ENCODE data around the gene LPP.

Gene LPP

DNA sequence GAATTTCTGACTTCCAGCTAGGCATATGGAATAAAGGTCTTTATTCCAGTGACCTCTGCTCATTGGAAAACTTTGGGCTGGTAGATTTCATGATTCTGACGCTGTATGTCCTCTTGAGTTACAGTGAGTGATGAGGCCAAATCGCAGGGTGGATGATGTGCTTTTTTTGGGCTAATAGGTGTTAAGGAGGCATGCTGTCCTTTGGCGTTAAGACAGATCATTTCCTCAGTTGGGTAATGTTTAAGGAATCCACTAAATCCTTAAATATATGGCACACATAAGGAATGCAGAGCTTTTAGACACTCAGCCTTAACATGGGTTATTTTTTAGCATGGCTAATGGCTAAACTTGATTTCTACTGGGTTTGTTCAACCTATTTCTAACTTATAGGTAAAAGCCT, 87.9 kb downstream of the LPP start:
- TF ChIP-seq FOXP2 (optimal IDR thresholded peaks at IDR 0.05; ENCODE audit: control extremely low read depth, extremely low read length, insufficient read depth) (no peak), POLR2AphosphoS5 (IDR thresholded peaks at IDR 0.05; ENCODE audit: borderline replicate concordance, low read depth, low read length) (no peak), EZH2 (IDR thresholded peaks at IDR 0.05) (no peak)
- Histone ChIP-seq H3K4me3 (no peak overlapping the region), H3K27ac (no peak overlapping the region), H3K36me3 (ENCODE audit: insufficient read depth, low read length) (no peaks in the 10 kb centered on the region), H3K9ac (ENCODE audit: insufficient read length) (no peak overlapping the region), H3K9me3 (ENCODE audit: low read depth, low read length) (no peaks in the 10 kb centered on the region)
- DNase-seq (ENCODE audit: low read depth, low spot score) = no peak

GRCh38 chr3:188242436-188243123, 88.6 kb downstream of the LPP start:
- Histone ChIP-seq H3K9me3 (ENCODE audit: low read depth, low read length) (no peaks in the 10 kb centered on the region), H3K36me3 (ENCODE audit: insufficient read depth, low read length) (no peaks in the 10 kb centered on the region), H3K9ac (ENCODE audit: insufficient read length) (no peak overlapping the region), H3K27ac (no peak overlapping the region), H3K4me3 (no peak overlapping the region)
- TF ChIP-seq FOXP2 (optimal IDR thresholded peaks at IDR 0.05; ENCODE audit: control extremely low read depth, extremely low read length, insufficient read depth) = no peak
- no peak for TF ChIP-seq EZH2 (IDR thresholded peaks at IDR 0.05)
- TF ChIP-seq POLR2AphosphoS5 (IDR thresholded peaks at IDR 0.05; ENCODE audit: borderline replicate concordance, low read depth, low read length) = no peak
- no peak for DNase-seq (ENCODE audit: low read depth, low spot score)

DNA sequence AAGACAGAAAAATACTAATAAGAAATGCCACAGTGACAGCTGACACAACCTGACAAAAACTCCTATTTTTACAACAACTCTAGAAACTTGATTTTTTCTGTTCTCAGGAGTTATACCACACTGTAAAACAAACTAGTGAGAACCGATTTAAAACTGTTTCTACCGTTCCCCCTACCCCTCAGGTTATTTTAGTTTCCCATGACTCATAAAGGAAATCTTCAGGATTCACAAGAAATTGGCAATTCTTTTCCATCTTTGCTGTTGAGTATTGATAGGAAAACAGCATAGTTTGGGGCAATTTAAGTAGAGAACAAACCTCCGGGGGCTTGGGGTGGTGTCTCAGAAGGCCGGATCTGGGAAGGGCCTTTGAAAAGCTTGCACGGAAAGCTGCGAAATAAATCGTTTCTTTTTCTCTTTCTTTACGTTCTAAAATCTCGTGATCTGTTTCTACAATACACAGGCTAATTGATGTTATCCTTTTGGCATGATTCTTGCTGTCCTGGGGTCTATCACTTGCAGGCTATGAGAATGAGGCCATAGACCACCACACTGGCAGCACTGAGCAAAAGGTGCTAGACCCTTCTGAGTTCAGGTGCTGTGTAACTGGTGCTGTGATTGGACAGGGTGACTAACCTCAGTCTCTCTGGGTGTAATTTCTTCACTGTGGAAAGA, 89.3 kb downstream of the LPP start:
- H3K27ac ChIP-seq = no peak overlapping the region
- H3K9me3 ChIP-seq (ENCODE audit: low read depth, low read length) = no peaks in the 10 kb centered on the region
- no peaks in the 10 kb centered on the region for H3K36me3 ChIP-seq (ENCODE audit: insufficient read depth, low read length)
- TF ChIP-seq EZH2 (IDR thresholded peaks at IDR 0.05) (no peak), FOXP2 (optimal IDR thresholded peaks at IDR 0.05; ENCODE audit: control extremely low read depth, extremely low read length, insufficient read depth) (no peak), POLR2AphosphoS5 (IDR thresholded peaks at IDR 0.05; ENCODE audit: borderline replicate concordance, low read depth, low read length) (no peak)
- no peak overlapping the region for H3K4me3 ChIP-seq
- H3K9ac ChIP-seq (ENCODE audit: insufficient read length) = no peak overlapping the region
- no peak for DNase-seq (ENCODE audit: low read depth, low spot score)

- H3K27ac ChIP-seq = no peak overlapping the region
- no peak for DNase-seq (ENCODE audit: low read depth, low spot score)
- H3K9ac ChIP-seq (ENCODE audit: insufficient read length) = no peak overlapping the region
- H3K9me3 ChIP-seq (ENCODE audit: low read depth, low read length) = no peaks in the 10 kb centered on the region
- no peak overlapping the region for H3K4me3 ChIP-seq
- TF ChIP-seq EZH2 (IDR thresholded peaks at IDR 0.05) = no peak
- no peak for TF ChIP-seq POLR2AphosphoS5 (IDR thresholded peaks at IDR 0.05; ENCODE audit: borderline replicate concordance, low read depth, low read length)
- TF ChIP-seq FOXP2 (optimal IDR thresholded peaks at IDR 0.05; ENCODE audit: control extremely low read depth, extremely low read length, insufficient read depth) = no peak
- H3K36me3 ChIP-seq (ENCODE audit: insufficient read depth, low read length) = no peaks in the 10 kb centered on the region
These were observed 90.5 kb downstream of the LPP start for GRCh38 chr3:188244395-188244861.

GRCh38 chr3:188246905-188247304, 92.9 kb downstream of the LPP start:
- TF ChIP-seq FOXP2 (optimal IDR thresholded peaks at IDR 0.05; ENCODE audit: control extremely low read depth, extremely low read length, insufficient read depth) = no peak
- no peak for TF ChIP-seq EZH2 (IDR thresholded peaks at IDR 0.05)
- no peak for TF ChIP-seq POLR2AphosphoS5 (IDR thresholded peaks at IDR 0.05; ENCODE audit: borderline replicate concordance, low read depth, low read length)
- H3K9ac ChIP-seq (ENCODE audit: insufficient read length) = no peak overlapping the region
- H3K27ac ChIP-seq = no peak overlapping the region
- no peaks in the 10 kb centered on the region for H3K9me3 ChIP-seq (ENCODE audit: low read depth, low read length)
- no peak for DNase-seq (ENCODE audit: low read depth, low spot score)
- H3K36me3 ChIP-seq (ENCODE audit: insufficient read depth, low read length) = no peaks in the 10 kb centered on the region
- H3K4me3 ChIP-seq = no peak overlapping the region

DNA sequence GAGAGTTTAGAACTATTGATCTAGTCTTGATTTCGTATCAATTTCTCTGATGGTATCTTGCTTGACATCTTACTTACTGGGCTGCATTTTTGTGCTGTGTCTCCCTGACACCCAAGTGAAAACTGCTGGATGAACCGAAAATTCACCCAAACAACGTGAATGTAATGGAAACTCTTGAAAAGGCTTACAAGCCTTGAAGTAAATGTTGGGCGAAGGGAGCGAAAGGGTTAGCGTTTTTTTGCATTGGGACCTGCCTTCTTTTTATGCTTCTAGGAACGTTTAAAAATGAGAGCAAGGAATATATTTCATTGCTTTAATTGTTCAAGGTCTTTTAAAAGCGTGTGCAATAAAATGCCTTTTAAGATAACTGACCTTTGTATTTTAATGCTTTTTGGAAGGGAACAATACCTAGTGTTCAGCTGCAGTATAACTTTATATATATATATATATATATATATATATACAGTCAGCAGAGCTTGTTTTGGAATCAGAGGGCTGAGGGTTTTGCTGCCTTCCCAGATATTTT, 94.1 kb downstream of the LPP start:
- Histone ChIP-seq H3K9me3 (ENCODE audit: low read depth, low read length) (no peaks in the 10 kb centered on the region), H3K27ac (no peak overlapping the region), H3K9ac (ENCODE audit: insufficient read length) (no peak overlapping the region), H3K4me3 (no peak overlapping the region), H3K36me3 (ENCODE audit: insufficient read depth, low read length) (no peaks in the 10 kb centered on the region; the same call in 1 of the 2 replicates)
- no peak for DNase-seq (ENCODE audit: low read depth, low spot score)
- TF ChIP-seq POLR2AphosphoS5 (IDR thresholded peaks at IDR 0.05; ENCODE audit: borderline replicate concordance, low read depth, low read length) (no peak), FOXP2 (optimal IDR thresholded peaks at IDR 0.05; ENCODE audit: control extremely low read depth, extremely low read length, insufficient read depth) (no peak), EZH2 (IDR thresholded peaks at IDR 0.05) (no peak)

DNA sequence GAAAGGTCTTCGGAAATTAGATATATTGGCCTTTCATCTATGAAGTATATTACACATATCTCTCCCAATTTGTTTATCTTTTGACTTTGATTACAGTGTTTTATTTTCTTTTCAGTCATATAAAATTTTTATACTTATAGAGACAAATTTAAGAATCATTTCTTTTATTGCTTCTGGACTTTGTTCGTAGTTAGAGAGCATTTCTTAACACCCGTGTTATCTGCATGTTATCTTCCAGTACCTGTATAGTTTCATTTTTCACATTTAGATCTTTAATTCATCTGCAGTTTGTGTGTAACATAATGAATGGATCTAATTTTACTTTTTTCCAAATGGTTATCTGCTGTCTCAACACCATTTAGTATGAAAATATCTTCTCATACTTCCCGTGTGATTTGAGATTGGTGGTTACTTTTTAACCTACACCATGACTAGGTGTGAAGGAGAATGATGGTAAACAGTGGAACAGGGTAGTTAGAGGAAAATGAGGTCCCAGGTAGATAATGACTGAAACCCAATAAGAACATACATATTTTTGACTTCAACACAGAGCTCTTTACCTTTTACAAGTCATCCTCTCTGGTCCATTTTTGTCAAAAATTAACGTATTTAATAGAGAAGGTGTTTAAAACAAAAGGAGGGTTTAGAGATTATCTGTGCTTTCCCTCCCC, 99.3 kb downstream of the LPP start:
- Histone ChIP-seq H3K9ac (ENCODE audit: insufficient read length) (no peak overlapping the region), H3K4me3 (no peak overlapping the region), H3K36me3 (ENCODE audit: insufficient read depth, low read length) (no peaks in the 10 kb centered on the region; the same call in 1 of the 2 replicates), H3K9me3 (ENCODE audit: low read depth, low read length) (no peaks in the 10 kb centered on the region), H3K27ac (no peak overlapping the region)
- no peak for DNase-seq (ENCODE audit: low read depth, low spot score)
- no peak for TF ChIP-seq POLR2AphosphoS5 (IDR thresholded peaks at IDR 0.05; ENCODE audit: borderline replicate concordance, low read depth, low read length)
- TF ChIP-seq EZH2 (IDR thresholded peaks at IDR 0.05) = no peak
- no peak for TF ChIP-seq FOXP2 (optimal IDR thresholded peaks at IDR 0.05; ENCODE audit: control extremely low read depth, extremely low read length, insufficient read depth)

Data from SK-N-MC (cell line).